Type B pancreatic cell (in vitro differentiated cells): Measurements from ENCODE around the gene DPF3. TPM values are rescaled to one million over a fixed set of nuclear protein-coding genes. Genes with fewer than 3 reads are reported as not detected.

Experiments used
- DNase-seq: peaks from one replicate; pipeline ENCODE4 v3.0.0; 2021; ENCODE audit warnings: mixed read lengths; ENCODE audit not compliant: unreplicated experiment; ENCODE audit errors: extremely low spot score
- H3K27ac Mint-ChIP-seq: 2 replicates; pipeline ENCODE4 v1.8.0; 2021; ENCODE audit warnings: mild to moderate bottlenecking, mixed read lengths
- H3K27me3 Mint-ChIP-seq: 2 replicates; pipeline ENCODE4 v1.8.0; 2021; ENCODE audit warnings: mixed read lengths
- H3K36me3 Mint-ChIP-seq: 2 replicates; pipeline ENCODE4 v1.8.0; 2021; ENCODE audit warnings: mixed read lengths
- H3K4me1 Mint-ChIP-seq: one replicate; pipeline ENCODE4 v1.8.0; 2021; ENCODE audit warnings: mixed read lengths; ENCODE audit not compliant: unreplicated experiment
- H3K4me3 Mint-ChIP-seq: 2 replicates; pipeline ENCODE4 v1.8.0; 2021; ENCODE audit warnings: mild to moderate bottlenecking, mixed read lengths
- H3K9me3 Mint-ChIP-seq: 2 replicates; pipeline ENCODE4 v1.8.0; 2021; ENCODE audit warnings: mixed read lengths
- total RNA-seq: library from RNA; stranded (reverse); gene quantifications from 2 replicates; pipeline ENCODE4 v1.2.1, GENCODE V29; 2021; ENCODE audit warnings: low replicate concordance
- TF ChIP-seq, protein P1 (sequence below): fragments of 200-600 bp; sonication (generic); conservative IDR thresholded peaks from 2 replicates; pipeline ENCODE4 v1.5.0; 2021; ENCODE audit warnings: antibody characterized with exemption, mild to moderate bottlenecking

Gene DPF3
- total RNA-seq, 1 donor from 2014 or later, result 4.5 TPM

GRCh38 chr14:72663956-72664650 lies 229.8 kb downstream of the DPF3 start:
- Mint-ChIP-seq H3K27me3 (no peaks in the 10 kb centered on the region), H3K27ac (no peak overlapping the region), H3K4me3 (no peak overlapping the region), H3K4me1 (peaks cover 17% of the 10 kb centered on the region), H3K36me3 (peaks cover 6% of the 10 kb centered on the region), H3K9me3 (peaks cover 9% of the 10 kb centered on the region)
- no peak for DNase-seq
- TF ChIP-seq, protein P1, sequence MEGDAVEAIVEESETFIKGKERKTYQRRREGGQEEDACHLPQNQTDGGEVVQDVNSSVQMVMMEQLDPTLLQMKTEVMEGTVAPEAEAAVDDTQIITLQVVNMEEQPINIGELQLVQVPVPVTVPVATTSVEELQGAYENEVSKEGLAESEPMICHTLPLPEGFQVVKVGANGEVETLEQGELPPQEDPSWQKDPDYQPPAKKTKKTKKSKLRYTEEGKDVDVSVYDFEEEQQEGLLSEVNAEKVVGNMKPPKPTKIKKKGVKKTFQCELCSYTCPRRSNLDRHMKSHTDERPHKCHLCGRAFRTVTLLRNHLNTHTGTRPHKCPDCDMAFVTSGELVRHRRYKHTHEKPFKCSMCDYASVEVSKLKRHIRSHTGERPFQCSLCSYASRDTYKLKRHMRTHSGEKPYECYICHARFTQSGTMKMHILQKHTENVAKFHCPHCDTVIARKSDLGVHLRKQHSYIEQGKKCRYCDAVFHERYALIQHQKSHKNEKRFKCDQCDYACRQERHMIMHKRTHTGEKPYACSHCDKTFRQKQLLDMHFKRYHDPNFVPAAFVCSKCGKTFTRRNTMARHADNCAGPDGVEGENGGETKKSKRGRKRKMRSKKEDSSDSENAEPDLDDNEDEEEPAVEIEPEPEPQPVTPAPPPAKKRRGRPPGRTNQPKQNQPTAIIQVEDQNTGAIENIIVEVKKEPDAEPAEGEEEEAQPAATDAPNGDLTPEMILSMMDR, result no peak

DNA sequence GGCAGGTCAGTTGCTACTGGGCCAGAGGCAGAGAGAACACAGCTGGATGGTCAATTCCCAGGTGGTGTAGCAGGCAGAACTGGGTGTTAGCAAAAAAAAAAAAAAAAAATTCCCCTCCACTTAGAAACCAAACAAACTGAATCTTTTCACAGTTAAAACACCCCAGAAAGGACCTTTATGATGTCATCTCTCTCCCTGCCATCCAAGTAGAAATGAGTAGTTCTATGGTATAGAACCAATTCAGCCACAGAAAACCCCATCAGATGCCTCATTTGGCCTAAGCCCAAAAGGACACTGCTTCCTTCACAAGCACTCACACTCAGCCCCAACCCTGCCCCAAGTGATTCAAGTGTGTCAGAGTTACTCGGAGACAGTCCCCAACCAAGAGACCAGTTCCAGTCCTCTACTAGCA lies 230.8 kb downstream of the DPF3 start:
- Mint-ChIP-seq H3K27ac (peak overlapping the region; percentile 47), H3K4me1 (peaks cover 17% of the 10 kb centered on the region), H3K27me3 (no peaks in the 10 kb centered on the region), H3K36me3 (peaks cover 6% of the 10 kb centered on the region), H3K9me3 (peaks cover 9% of the 10 kb centered on the region), H3K4me3 (no peak overlapping the region)
- TF ChIP-seq, protein P1, result no peak
- no peak for DNase-seq

GRCh38 chr14:72662214-72662613 lies 231.7 kb downstream of the DPF3 start:
- TF ChIP-seq, protein P1, result no peak
- Mint-ChIP-seq H3K36me3 (peaks cover 6% of the 10 kb centered on the region), H3K27ac (no peak overlapping the region), H3K4me3 (no peak overlapping the region), H3K4me1 (peaks cover 17% of the 10 kb centered on the region), H3K9me3 (peaks cover 9% of the 10 kb centered on the region), H3K27me3 (no peaks in the 10 kb centered on the region)
- DNase-seq, result no peak

DNA sequence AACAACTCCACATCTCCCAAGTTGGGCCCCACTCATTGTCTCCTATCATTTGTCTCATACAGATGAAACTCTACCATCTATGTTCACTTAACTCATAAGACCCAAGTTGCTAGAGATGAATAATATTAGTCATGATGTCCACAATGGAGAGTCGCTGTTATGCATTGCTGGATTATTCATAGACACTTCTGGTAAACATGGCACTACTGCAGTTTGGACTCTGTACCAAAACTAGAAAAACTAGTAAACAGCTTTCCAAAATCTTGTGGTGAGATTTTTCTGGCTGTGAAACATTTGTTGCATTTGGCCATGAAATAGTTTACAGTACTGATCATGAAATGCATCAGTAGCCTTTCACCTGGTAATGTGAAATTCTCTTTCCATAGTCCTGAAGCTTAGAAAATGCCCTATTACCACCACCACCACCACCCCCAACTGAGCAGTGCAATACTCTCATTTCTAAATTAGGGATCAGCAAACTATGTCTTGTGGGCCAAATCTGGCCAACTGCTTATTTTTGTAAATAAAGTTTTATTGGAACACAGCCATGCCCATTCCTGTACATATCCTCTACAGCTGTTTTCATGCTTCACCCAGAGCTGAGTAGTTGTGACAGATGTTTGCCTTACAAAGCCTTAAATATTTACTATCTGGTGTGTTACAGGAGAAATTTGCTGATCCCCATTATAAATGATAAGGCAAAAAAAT lies 236.5 kb downstream of the DPF3 start:
- TF ChIP-seq, protein P1, result no peak
- no peaks in the 10 kb centered on the region for H3K9me3 Mint-ChIP-seq
- H3K27me3 Mint-ChIP-seq, result peaks cover 4% of the 10 kb centered on the region
- H3K27ac Mint-ChIP-seq, result no peak overlapping the region
- H3K4me3 Mint-ChIP-seq, result no peak overlapping the region
- H3K36me3 Mint-ChIP-seq, result peaks cover 3% of the 10 kb centered on the region
- peaks cover 4% of the 10 kb centered on the region for H3K4me1 Mint-ChIP-seq
- no peak for DNase-seq

GRCh38 chr14:72653026-72653425 lies 240.9 kb downstream of the DPF3 start:
- peaks cover 4% of the 10 kb centered on the region for H3K27me3 Mint-ChIP-seq
- peaks cover 17% of the 10 kb centered on the region for H3K4me1 Mint-ChIP-seq
- no peak for DNase-seq
- no peaks in the 10 kb centered on the region for H3K9me3 Mint-ChIP-seq
- no peak overlapping the region for H3K27ac Mint-ChIP-seq
- H3K4me3 Mint-ChIP-seq, result no peak overlapping the region
- TF ChIP-seq, protein P1, result no peak
- H3K36me3 Mint-ChIP-seq, result no peaks in the 10 kb centered on the region
